K562 (cell line): ENCODE measurements around the gene EXOC4. TPM values are rescaled to one million over a fixed set of nuclear protein-coding genes. Genes with fewer than 3 reads are reported as not detected.

Source experiments
- ATAC-seq: fragments of 200-7000 bp; cut with Tn5 transposase; 3 replicates; pipeline ENCODE4 v1.9.1; 2020; ENCODE audit warnings: moderate library complexity
- BruUV-seq: library from RNA; stranded (reverse); fragments of 400-500 nt; replicated peaks from 2 replicates; lab custom pipeline; 2021; lab: Mats Ljungman, UMichigan
- CTCF ChIA-PET: fragments of 300-600 bp; formaldehyde crosslinking; extraction: SDS; loops from one replicate; lab custom pipeline; 2021; ENCODE audit warnings: low intra/inter-chr PET ratio; lab: Yijun Ruan, JAX
- POLR2A ChIA-PET: fragments of 300-600, 350-650 bp; sonication (Branson Sonifier 250); formaldehyde crosslinking; extraction: SDS; loops from one replicate; lab custom pipeline; 2021; ENCODE audit warnings: antibody characterized with exemption, inconsistent platforms; lab: Yijun Ruan, JAX
- DNase-seq, 4 experiments: peaks; one replicate each; pipeline versions ENCODE4 v3.0.0 to v3.0.0-alpha.2; 2011 to 2018; ENCODE audit warnings: low spot score in 3 of 4, mixed read lengths in 3 of 4; ENCODE audit errors: extremely low read depth in 1 of 4
- FAIRE-seq: peaks from 2 replicates; lab custom pipeline; 2011; peaks lifted over from hg19 to GRCh38; lab: Jason Lieb, UNC
- H2AFZ ChIP-seq: 2 replicates; pipeline ENCODE4 v1.6.0; 2011; ENCODE audit warnings: low read depth, low read length, control low read depth, inconsistent platforms
- H3K27ac ChIP-seq: fragments of 200-600 bp; 3 replicates; pipeline ENCODE4 v1.8.0; 2011; ENCODE audit warnings: low read depth, mild to moderate bottlenecking, control low read depth, inconsistent platforms, low read length, moderate library complexity, mixed read lengths; ENCODE audit errors: extremely low read depth
- H3K27me3 ChIP-seq, 2 experiments: fragments of 300-600 bp in 1 of 2; 2 replicates in 1 of 2; 3 replicates in 1 of 2; pipeline versions ENCODE4 v1.6.0 to v1.8.0; 2011; ENCODE audit warnings: inconsistent platforms in 2 of 2, low read length in 2 of 2, mild to moderate bottlenecking in 1 of 2, mixed read lengths in 1 of 2, moderate library complexity in 1 of 2; ENCODE audit not compliant: control insufficient read depth in 2 of 2, insufficient read depth in 2 of 2
- H3K36me3 ChIP-seq: fragments of 300-600 bp; 3 replicates; pipeline ENCODE4 v1.8.0; 2011; ENCODE audit warnings: mild to moderate bottlenecking, low read length, inconsistent platforms; ENCODE audit not compliant: control insufficient read depth, insufficient read depth
- H3K4me1 ChIP-seq, 2 experiments: fragments of 200-600 bp in 1 of 2; replicated peaks in 1 of 2; 2 replicates in 1 of 2; 3 replicates in 1 of 2; pipeline versions ENCODE4 v1.5.1 to v1.8.0; 2011; ENCODE audit warnings: inconsistent platforms in 2 of 2, low read length in 2 of 2, mild to moderate bottlenecking in 1 of 2, mixed read lengths in 1 of 2, moderate library complexity in 1 of 2; ENCODE audit not compliant: control insufficient read depth in 2 of 2, insufficient read depth in 2 of 2
- H3K4me2 ChIP-seq: 2 replicates; pipeline ENCODE4 v1.6.1; 2011; ENCODE audit warnings: low read length, control low read depth, inconsistent platforms, mixed read lengths; ENCODE audit not compliant: insufficient read depth
- H3K4me3 ChIP-seq: fragments of 200-600 bp; sonication (generic), shearing (Covaris generic); 2 replicates; pipeline ENCODE4 v1.5.1; 2016; ENCODE audit warnings: control low read depth, inconsistent platforms
- H3K79me2 ChIP-seq: fragments of 200-600 bp; 3 replicates; pipeline ENCODE4 v1.8.0; 2011; ENCODE audit warnings: low read length, inconsistent platforms; ENCODE audit not compliant: control insufficient read depth, insufficient read depth
- H3K9ac ChIP-seq, 2 experiments: 2 replicates each; pipeline versions ENCODE4 v1.6.0 to v1.6.1; 2011; ENCODE audit warnings: low read depth in 2 of 2, low read length in 2 of 2, control low read depth in 1 of 2, inconsistent platforms in 1 of 2, mild to moderate bottlenecking in 1 of 2, mixed read lengths in 1 of 2; ENCODE audit not compliant: insufficient read depth in 1 of 2
- H3K9me1 ChIP-seq: one replicate; pipeline ENCODE4 v1.6.0; 2011; ENCODE audit warnings: inconsistent platforms, mild to moderate bottlenecking, low read length, moderate library complexity; ENCODE audit not compliant: control insufficient read depth, insufficient read depth
- H3K9me3 ChIP-seq: replicated peaks from 2 replicates; pipeline ENCODE4 v1.5.1; 2011; ENCODE audit warnings: low read depth, low read length, inconsistent platforms; ENCODE audit not compliant: control insufficient read depth, insufficient read depth
- H4K20me1 ChIP-seq: replicated peaks from 2 replicates; pipeline ENCODE4 v1.6.1; 2011; ENCODE audit warnings: low read length, inconsistent platforms, mixed read lengths; ENCODE audit not compliant: control insufficient read depth, insufficient read depth
- BACH1 ChIP-seq: fragments of 200-800 bp; sonication (Bioruptor generic); IDR thresholded peaks from 2 replicates; pipeline ENCODE4 v1.6.1; 2016; ENCODE audit warnings: missing genetic modification characterization, missing compliant biosample characterization
- CBX3 ChIP-seq, 2 experiments: IDR thresholded peaks; 1 replicate in 1 of 2; 2 replicates in 1 of 2; pipeline ENCODE4 v1.6.1; 2012; ENCODE audit warnings: inconsistent platforms in 2 of 2, low read length in 2 of 2, borderline replicate concordance in 1 of 2, control low read depth in 1 of 2
- CBX5 ChIP-seq: IDR thresholded peaks from 2 replicates; pipeline ENCODE4 v1.6.1; 2014; ENCODE audit warnings: low read depth, borderline replicate concordance
- DACH1 ChIP-seq: fragments of 450-650 bp; IDR thresholded peaks from 2 replicates; pipeline ENCODE4 v1.6.1; 2018; ENCODE audit not compliant: partially characterized antibody
- KLF6 ChIP-seq: fragments of 250-450 bp; sonication (Bioruptor Pico); IDR thresholded peaks from 2 replicates; pipeline ENCODE4 v1.4.0; 2020; ENCODE audit warnings: mild to moderate bottlenecking, moderate library complexity, borderline replicate concordance
- MEIS2 ChIP-seq: fragments of 450-650 bp; IDR thresholded peaks from 2 replicates; pipeline ENCODE4 v1.6.1; 2014; ENCODE audit warnings: mild to moderate bottlenecking; ENCODE audit not compliant: partially characterized antibody
- PHB2 ChIP-seq: fragments of 450-650 bp; IDR thresholded peaks from 2 replicates; pipeline ENCODE4 v1.6.1; 2017; ENCODE audit warnings: low read depth
- ZNF232 ChIP-seq: sonication (generic); formaldehyde crosslinking; IDR thresholded peaks from 2 replicates; pipeline ENCODE4 v1.8.0; 2022; ENCODE audit warnings: mild to moderate bottlenecking, missing genetic modification reagents
- WGBS: fragments of 100-300 bp; shearing (Covaris generic); methylation state at CpG from one replicate; pipeline ENCODE4 v1.1.6; 2016; ENCODE audit warnings: low coverage, mixed read lengths; ENCODE audit not compliant: insufficient coverage; ENCODE audit errors: missing lambda C conversion rate; 5-methylcytosine and 5-hydroxymethylcytosine counted together
- in situ Hi-C: fragments of 300-500 bp; cut with MboI; formaldehyde crosslinking; loops from 4 replicates; pipeline ENCODE4 v1.15.0; 2018; ENCODE audit warnings: inconsistent platforms, mixed read lengths
- intact Hi-C: fragments of 100-400 bp; cut with micrococcal nuclease; formaldehyde crosslinking; loops from 2 replicates; pipeline ENCODE4 v1.14.2; 2022
- polyA plus RNA-seq, 8 experiments: library from polyadenylated mRNA; depleted of rRNA in 4 of 8; stranded (reverse) in 5 of 8; unstranded in 3 of 8; fragments of >200 nt; fragmentation: Nextera tagmentation in 2 of 8; fragmentation: Illumina TruSeq in 1 of 8; extraction: Ambion mirVana in 2 of 8; extraction: Trizol in 1 of 8; gene quantifications; 2 replicates each; pipeline versions ENCODE4 v1.2.1 to v1.2.3, GENCODE V29; 2011 to 2014; ENCODE audit warnings: inconsistent platforms in 1 of 8, missing spikeins in 1 of 8
- total RNA-seq, 7 experiments: library from RNA; depleted of rRNA in 6 of 7; stranded (reverse); fragments of >200 nt in 6 of 7; fragmentation: Illumina TruSeq in 2 of 7; extraction: Trizol in 2 of 7; gene quantifications; 2 replicates each; pipeline versions ENCODE4 v1.2.1 to v1.2.3, GENCODE V29; 2011 to 2021; ENCODE audit warnings: low replicate concordance in 1 of 7
- TF ChIP-seq, protein P1 (sequence below): sonication (generic); formaldehyde crosslinking; IDR thresholded peaks from 2 replicates; pipeline ENCODE4 v1.8.0; 2022; ENCODE audit warnings: missing genetic modification reagents, mild to moderate bottlenecking, moderate library complexity, borderline replicate concordance
- TF ChIP-seq, protein P2 (sequence below): sonication (generic); formaldehyde crosslinking; IDR thresholded peaks from 2 replicates; pipeline ENCODE4 v1.8.0; 2022; ENCODE audit warnings: mild to moderate bottlenecking, missing genetic modification reagents
- TF ChIP-seq, protein P3 (sequence below): fragments of 450-650 bp; IDR thresholded peaks from 2 replicates; pipeline ENCODE4 v1.6.1; 2014; ENCODE audit warnings: low read depth, mild to moderate bottlenecking, moderate library complexity, borderline replicate concordance
- TF ChIP-seq, protein P4 (sequence below): fragments of 250-450 bp; sonication (Bioruptor Pico); IDR thresholded peaks from 2 replicates; pipeline ENCODE4 v1.8.0; 2021; ENCODE audit warnings: borderline replicate concordance, mild to moderate bottlenecking, moderate library complexity; ENCODE audit not compliant: poor library complexity, severe bottlenecking

The EXOC4 gene
- total and polyA plus RNA-seq, 9 of the 15 experiments (the other 6 are each of a cell fraction or from before 2014, with no cell fraction given) = 18.5 to 73.1 (median 46.6) TPM

DNA sequence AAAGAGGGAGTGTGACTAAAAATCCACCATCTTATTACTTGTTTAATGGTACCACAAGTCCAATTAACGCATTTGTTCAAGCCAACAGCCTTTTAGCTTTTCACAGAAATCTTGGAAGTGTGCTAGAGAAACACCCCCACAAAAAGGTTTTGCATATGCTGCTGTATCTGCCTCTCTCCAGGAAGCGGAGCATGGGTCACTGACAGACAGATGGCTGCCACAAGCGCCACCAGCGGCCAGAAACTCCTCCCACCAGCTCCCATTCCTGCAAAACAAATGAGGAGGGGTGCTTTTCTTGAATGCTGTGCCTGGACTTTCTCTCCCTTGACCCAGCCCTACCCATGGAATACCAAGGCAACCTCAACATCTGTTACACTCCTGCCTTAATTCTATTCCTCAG, 698.0 kb downstream of the EXOC4 start:
- CTCF ChIA-PET = no interaction called here
- H2AFZ ChIP-seq = no peak overlapping the region
- no peaks in the 10 kb centered on the region for H3K36me3 ChIP-seq
- DNase-seq = peak in 1 of 4 experiments; percentile 14
- no peaks in the 10 kb centered on the region for H3K9me1 ChIP-seq
- intact Hi-C loops (no loop called here), in situ Hi-C loops (no loop called here)
- H3K4me1 ChIP-seq = peaks cover 0 to 9% of the 10 kb centered on the region in 2 experiments; a peak in 2 of 5 replicates
- no peak overlapping the region for H3K9ac ChIP-seq
- no peak for FAIRE-seq
- no TSS peak for BruUV-seq
- H3K4me3 ChIP-seq = no peak overlapping the region
- no peak overlapping the region for H3K4me2 ChIP-seq
- H3K9me3 ChIP-seq = peaks cover 2% of the 10 kb centered on the region; the same call in 1 of the 2 replicates
- no peaks in the 10 kb centered on the region for H3K79me2 ChIP-seq
- H3K27ac ChIP-seq = no peak overlapping the region
- POLR2A ChIA-PET = interaction anchor here (1.1 kb wide), 1 partner anchor 16 kb away, joined by 7 read pairs; no protein-coding TSS in a partner anchor
- no peaks in the 10 kb centered on the region for H3K27me3 ChIP-seq
- WGBS = 32% methylated on average over 4 of the region's 4 CpGs
- peak; percentile 17 for TF ChIP-seq MEIS2
- TF ChIP-seq ZNF232 (CRISPR knock-in tag) = no peak
- no peak for TF ChIP-seq PHB2
- TF ChIP-seq, protein P1, sequence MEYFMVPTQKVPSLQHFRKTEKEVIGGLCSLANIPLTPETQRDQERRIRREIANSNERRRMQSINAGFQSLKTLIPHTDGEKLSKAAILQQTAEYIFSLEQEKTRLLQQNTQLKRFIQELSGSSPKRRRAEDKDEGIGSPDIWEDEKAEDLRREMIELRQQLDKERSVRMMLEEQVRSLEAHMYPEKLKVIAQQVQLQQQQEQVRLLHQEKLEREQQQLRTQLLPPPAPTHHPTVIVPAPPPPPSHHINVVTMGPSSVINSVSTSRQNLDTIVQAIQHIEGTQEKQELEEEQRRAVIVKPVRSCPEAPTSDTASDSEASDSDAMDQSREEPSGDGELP (CRISPR knock-in tag) = no peak
- peak; percentile 49; the same call in 1 of the 3 replicates for ATAC-seq
- H4K20me1 ChIP-seq = no peaks in the 10 kb centered on the region

DNA sequence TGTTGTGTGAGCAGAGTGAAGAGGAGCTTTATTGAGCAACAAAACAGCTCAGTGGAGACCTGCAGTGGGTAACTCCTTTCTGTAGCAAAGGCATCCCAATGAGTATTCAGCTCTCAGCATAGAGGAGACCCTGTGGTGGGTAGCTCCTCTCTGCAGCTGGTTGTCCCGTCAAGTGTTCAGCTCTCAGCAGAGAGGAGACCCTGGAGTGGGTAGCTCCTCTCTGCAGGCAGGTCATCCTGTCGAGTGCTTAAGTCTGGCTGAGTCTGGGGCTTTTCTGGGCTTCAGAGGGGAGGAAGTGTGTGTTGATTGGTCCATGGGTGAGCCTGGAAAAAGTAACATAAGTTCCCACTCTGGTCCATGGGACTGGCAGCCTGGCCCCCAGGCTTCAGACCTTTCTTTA, 702.3 kb downstream of the EXOC4 start:
- in situ Hi-C loops = no loop called here
- Histone ChIP-seq H2AFZ (no peak overlapping the region), H3K27me3 (no peaks in the 10 kb centered on the region), H3K36me3 (no peaks in the 10 kb centered on the region), H3K27ac (no peak overlapping the region), H3K9me3 (peaks cover 2% of the 10 kb centered on the region; the same call in 1 of the 2 replicates), H3K4me3 (no peak overlapping the region), H3K4me1 (peaks cover 0 to 11% of the 10 kb centered on the region in 2 experiments; a peak in 1 of 5 replicates), H3K9ac (no peak overlapping the region), H3K4me2 (no peak overlapping the region), H3K9me1 (no peaks in the 10 kb centered on the region), H4K20me1 (no peaks in the 10 kb centered on the region), H3K79me2 (no peaks in the 10 kb centered on the region)
- POLR2A ChIA-PET = interaction anchor here (0.6 to 1.9 kb wide), 3 partner anchors 8 to 446 kb away, joined by 3 to 7 read pairs (median 3); no protein-coding TSS in a partner anchor
- CTCF ChIA-PET = no interaction called here
- DNase-seq (no peak), ATAC-seq (no peak), FAIRE-seq (no peak)
- WGBS = 25% methylated on average over 2 of the region's 2 CpGs
- no TSS peak for BruUV-seq
- intact Hi-C loops = no loop called here
- TF ChIP-seq CBX5 = peak; percentile 90
- TF ChIP-seq BACH1 = no peak
- TF ChIP-seq, protein P2, sequence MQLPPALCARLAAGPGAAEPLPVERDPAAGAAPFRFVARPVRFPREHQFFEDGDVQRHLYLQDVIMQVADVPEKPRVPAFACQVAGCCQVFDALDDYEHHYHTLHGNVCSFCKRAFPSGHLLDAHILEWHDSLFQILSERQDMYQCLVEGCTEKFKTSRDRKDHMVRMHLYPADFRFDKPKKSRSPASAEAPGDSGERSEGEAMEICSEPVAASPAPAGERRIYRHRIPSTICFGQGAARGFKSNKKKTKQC (CRISPR knock-in tag) = no peak
- peak in 1 of 2 experiments; percentile 73; a peak in 2 of 3 replicates for TF ChIP-seq CBX3 (IDR thresholded peaks at IDR 0.05; ENCODE audit: borderline replicate concordance in 1 of 2, low read length in 2 of 2)
- TF ChIP-seq, protein P3, sequence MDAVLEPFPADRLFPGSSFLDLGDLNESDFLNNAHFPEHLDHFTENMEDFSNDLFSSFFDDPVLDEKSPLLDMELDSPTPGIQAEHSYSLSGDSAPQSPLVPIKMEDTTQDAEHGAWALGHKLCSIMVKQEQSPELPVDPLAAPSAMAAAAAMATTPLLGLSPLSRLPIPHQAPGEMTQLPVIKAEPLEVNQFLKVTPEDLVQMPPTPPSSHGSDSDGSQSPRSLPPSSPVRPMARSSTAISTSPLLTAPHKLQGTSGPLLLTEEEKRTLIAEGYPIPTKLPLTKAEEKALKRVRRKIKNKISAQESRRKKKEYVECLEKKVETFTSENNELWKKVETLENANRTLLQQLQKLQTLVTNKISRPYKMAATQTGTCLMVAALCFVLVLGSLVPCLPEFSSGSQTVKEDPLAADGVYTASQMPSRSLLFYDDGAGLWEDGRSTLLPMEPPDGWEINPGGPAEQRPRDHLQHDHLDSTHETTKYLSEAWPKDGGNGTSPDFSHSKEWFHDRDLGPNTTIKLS = no peak
- TF ChIP-seq DACH1 = no peak
- no peak for TF ChIP-seq KLF6 (CRISPR knock-in tag)
- TF ChIP-seq, protein P4, sequence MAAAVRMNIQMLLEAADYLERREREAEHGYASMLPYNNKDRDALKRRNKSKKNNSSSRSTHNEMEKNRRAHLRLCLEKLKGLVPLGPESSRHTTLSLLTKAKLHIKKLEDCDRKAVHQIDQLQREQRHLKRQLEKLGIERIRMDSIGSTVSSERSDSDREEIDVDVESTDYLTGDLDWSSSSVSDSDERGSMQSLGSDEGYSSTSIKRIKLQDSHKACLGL = no peak
